Suppressor macrophage treated with lipopolysaccharide for 4 hours (primary cell): ENCODE measurements around the gene MID1IP1.
A peak's percentile ranks its signal among the peaks of the same experiment; 100 is the strongest.

Source experiments
- DNase-seq: peaks from one replicate; pipeline ENCODE4 v3.0.0-alpha.2; 2020

The MID1IP1 gene

DNA sequence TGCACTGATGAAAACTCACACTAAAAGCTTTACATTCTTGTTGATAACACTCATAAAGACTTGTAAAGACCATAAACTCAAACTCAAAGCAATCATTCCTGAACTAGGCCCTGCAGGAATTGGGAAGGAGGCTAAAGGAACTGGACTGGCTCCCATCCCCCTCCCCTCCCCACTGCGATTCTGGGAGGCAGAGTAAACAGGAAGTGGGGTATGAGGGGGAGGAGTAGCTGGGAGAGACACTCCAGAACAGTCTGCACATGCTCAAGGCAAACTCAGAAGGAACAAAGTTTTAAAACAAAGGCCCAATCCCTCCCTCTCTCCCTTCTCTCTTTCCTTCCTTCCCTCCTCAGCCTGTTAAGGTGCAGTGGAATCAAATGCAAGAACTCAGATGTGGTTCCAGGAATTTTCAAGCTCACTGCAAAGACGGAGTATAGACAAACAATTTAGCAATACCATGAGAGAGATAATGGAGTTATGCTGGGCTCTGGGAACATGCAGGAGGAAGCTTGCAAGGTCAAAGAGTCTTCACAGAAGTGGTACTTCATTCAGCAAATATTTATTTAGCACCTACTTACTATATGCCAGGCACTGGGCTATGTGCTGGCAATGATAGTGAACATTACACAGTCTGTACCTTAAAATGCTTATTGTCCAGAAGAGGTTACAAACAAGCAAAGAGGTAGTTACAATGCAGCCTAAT lies 15.9 kb downstream of the MID1IP1 start:
- DNase-seq: no peak

DNA sequence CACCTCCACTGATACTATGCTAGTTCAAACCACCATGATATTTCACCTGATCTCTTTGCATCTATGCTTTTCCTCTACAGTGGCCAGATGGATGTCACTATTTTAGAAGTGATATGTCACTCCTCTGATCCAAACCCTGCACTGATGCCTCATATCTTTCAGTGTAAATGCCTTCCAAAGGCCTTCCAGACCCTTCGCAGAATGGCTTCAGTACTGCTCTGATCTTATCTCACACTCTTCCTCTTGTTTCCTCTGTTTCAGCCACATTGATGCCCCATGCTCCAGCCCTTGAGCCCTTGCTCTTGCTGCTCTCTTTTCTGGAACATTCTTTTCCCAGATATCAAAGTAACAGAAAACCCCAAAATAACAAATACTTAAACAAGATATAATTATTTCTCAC lies 17.9 kb downstream of the MID1IP1 start:
- DNase-seq: no peak

DNA sequence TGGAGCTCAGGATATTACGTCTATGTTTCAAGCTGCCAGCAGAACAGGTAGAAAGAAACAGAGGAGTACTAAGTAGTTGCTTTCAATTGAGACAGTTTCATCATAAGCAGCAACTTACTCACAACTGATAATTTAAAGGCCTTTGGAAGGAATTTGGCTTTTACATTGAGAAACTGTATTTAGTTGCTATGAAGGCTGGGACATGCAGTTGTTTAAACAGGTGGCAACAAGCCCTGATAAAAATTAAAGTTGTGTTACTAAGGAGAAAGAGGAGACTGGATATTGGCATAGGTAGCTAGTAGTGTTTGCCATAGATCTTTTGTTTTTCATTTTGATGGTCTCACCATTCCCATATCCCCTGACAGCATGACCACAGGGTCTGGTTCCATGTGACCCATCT lies 18.4 kb downstream of the MID1IP1 start:
- DNase-seq: no peak

DNA sequence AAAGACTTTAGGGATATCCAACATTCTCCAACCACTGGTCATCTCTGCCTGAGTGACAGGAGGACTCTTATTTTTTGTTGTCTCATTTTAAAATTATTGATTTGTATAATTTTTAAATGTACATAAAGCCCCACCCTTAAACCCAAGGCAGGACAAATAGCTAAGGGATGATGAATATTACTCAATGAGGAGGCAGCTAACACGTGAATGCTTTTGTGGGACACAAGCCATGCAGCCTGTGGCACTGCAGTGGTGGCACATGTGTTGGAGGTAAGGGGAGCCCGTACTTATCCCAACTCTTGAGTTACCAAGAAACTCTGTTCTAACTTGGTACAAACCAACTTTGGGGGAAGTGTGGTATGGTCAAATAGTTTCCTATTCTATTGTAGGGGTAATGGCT lies 19.5 kb downstream of the MID1IP1 start:
- no peak for DNase-seq

DNA sequence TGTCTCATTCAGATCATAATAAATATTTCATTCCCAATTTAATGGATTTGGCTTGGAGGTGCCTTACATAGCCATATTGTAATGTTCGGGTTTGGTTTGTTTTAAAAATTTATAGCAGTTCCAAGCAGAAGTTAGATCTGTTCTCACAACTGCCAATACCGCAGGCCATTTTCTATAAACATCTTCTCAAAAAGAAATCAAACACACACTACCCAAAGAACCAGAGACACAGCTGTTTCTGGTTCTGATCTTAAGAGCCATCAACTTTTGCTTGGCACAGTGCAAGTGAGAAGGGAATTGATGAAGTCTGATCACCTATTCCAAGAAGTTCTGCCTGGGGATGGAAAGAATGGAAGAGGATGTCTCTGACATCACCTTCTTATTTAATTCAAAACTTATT lies 22.9 kb downstream of the MID1IP1 start:
- no peak for DNase-seq

DNA sequence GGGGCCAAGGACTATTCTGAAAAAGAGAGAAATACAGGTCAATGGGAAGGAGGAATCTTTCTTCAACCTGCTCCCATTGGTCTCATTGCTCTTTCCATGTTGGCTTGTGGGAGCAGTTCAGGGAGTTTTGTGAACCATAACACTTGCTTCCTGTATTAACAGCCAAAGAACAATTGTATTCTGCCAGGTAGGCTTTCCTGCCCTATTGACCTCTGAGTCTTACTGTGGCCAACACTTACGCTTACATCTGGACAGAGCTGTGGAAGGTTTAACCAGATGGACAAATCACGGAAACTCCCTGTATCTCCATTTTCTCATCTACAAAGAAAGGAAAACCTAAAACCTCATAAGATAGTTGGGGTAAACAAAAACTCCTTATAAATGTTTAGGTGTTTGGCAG lies 30.7 kb downstream of the MID1IP1 start:
- DNase-seq: no peak

DNA sequence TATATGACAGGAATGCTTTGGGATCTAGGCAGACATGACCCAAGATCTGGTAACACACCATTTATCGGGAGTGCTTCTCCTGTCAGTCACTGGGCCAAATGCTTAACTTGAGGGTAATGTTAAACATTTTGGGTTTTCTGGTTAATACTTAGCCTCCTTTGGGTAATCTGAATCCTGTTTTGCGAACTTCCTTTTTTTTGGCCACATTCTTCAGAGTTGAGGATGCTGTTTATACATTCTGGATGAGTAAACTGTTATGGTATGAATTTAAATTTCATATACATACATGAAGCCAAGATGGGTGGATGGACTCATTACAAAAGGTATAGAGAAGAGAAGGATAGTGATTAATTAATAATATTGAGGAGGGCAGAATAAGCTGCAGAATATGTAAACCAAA lies 36.1 kb downstream of the MID1IP1 start:
- DNase-seq: no peak

DNA sequence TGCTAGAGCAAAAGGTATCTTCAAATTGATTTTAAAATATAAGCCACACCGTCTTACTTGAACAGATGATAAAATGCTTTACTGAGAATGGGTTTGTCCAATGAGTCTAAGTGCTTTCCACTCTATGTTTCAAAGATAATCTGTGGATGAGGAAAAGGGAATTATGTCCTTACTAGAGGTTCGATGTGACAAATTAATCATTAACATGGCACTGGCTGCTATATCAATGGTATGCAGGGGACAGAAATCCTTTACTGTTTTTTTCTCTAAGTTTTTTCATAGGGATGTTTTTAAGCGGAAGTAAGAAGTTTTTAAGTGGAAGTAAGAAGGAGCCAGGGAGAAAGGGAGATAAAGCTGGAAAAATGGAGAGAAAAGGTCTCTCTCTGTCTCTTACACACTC lies 38.0 kb downstream of the MID1IP1 start:
- no peak for DNase-seq

DNA sequence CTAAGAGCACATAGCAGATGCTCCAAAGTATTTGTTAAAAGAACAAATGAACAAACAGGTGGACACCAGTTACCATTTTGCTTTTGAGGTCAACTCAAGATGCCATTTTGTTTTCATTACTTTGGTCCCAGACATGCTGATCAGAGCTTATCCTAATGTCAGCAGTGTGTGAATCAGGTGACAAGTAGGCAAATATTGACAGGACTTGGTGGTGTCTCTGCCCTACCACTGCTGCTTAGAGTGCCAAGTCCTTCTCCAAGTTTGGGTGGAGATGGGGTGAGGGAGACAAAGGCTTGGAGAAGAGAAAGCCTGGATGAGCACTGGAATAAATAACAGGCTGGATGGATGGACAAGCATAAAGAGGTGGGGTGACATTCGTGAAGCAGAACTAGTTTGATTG lies 38.7 kb downstream of the MID1IP1 start:
- no peak for DNase-seq

DNA sequence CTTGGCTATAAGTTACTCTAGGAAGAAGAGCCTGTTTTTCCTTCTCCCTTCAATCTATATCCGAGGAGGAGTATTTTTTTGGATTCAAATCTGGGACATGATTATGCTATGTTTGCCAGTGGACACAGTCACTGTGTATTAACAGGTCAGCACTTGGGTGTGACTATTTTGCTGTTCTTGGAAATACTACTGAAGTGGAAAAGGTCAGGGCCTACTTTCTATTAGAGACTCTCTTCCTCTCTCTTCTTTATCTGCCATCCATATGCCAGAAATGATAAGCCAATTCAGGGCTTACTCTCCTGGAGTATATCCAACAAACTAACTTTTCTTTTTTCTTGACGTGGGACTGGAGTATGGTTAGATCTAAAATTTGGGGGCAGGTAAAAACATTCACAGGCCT lies 40.5 kb downstream of the MID1IP1 start:
- DNase-seq: no peak

DNA sequence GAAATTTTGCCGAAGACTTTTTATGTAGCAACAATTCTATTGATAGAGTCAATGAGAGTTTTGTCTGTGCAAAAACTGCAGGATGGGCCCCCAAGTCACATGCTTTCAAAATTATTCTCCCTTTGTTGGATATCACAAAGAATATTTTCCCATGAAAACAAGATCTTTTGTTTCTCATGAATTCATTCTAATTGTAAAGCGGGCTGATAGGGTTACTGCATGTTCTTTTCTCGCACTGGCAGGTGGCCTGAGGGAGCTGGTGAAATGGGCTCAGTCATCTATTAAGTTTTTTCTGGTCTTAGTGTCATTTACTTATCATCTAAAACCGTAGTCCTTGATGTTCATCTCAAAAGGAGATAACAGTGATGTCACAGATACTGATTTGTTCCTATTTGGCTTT lies 44.2 kb downstream of the MID1IP1 start:
- no peak for DNase-seq

DNA sequence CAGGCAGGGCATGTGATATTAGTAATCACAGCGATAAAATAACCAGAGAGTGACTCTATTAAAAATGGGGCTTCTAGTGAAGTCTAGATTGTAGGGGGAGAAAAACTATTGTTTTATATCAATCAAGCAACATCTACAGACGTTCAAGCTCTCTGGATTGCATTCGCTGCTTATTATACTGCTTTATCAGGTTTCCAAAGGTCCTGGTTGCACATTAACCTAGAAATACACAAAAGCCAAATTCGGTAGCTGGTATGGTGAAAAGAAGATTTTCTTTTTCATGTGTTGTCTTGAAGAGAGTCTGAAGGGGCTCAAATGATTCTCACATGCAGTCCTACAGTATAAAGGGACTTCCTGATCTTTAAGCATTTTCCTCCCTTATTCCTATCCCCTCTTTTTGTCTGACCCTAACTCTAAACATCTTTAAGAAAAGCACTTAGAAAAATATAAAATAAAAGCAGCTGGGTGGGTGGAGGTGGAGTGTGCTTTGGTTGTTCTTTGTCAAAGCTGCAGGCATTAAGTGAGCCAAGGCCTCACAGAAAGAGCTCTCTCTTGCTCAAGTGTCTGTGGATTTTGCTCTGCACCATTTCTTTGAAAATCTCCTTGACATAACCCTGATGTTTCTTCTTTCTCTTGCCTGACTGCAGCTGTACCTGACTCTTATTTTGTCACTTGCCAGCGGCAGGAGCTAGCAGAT lies 46.1 kb downstream of the MID1IP1 start:
- no peak for DNase-seq

DNA sequence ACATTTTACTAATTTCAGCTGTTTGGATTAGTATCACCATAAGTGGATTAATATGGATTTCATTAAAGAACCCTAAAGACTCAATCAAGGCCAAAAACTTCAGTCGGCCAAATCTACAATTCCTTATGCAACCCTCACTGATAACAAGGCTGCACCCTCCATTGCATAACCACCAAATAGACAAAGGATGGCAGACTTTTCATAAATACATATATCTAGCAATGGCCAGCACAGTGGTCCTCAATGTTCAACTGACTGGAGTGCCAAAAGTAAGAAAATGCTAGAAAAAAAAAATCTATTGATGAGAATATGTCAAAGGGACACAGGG lies 46.6 kb downstream of the MID1IP1 start:
- DNase-seq: no peak

DNA sequence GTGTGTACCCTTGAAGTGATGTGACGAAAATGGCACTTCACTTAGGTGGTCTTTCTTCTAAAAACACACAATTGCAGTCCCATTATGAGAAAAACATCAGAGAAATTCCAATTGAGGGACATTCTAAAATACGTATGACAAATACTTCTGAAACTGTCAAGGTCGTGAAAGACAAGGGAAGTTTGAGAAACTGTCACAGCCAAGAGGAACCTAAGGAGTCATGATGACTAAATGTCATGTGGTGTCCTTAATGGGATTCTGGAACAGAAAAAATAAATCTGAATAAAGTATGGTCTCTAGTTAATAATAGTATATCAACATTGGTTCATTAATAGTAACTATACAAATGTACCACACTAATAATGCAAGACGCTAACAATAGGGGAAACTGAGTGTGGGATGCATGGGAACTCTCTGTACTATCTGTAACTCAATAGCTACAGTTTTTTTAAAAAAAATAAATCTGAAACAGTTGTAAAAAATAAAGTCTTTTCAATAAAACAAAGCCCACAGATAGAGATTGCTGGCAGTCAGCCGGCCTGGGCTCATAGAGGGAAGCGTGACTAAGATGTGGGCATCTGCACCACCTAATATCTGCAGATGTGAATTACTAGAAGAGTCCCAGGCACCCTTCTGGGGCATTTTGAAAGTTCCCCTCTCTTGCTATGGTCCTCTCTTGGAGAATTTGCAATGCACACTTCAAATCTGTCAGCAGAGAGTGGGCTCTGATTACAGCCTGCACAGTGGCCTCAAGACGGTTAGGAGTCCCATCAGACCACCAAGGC lies 47.6 kb downstream of the MID1IP1 start:
- DNase-seq: peak; percentile 72

DNA sequence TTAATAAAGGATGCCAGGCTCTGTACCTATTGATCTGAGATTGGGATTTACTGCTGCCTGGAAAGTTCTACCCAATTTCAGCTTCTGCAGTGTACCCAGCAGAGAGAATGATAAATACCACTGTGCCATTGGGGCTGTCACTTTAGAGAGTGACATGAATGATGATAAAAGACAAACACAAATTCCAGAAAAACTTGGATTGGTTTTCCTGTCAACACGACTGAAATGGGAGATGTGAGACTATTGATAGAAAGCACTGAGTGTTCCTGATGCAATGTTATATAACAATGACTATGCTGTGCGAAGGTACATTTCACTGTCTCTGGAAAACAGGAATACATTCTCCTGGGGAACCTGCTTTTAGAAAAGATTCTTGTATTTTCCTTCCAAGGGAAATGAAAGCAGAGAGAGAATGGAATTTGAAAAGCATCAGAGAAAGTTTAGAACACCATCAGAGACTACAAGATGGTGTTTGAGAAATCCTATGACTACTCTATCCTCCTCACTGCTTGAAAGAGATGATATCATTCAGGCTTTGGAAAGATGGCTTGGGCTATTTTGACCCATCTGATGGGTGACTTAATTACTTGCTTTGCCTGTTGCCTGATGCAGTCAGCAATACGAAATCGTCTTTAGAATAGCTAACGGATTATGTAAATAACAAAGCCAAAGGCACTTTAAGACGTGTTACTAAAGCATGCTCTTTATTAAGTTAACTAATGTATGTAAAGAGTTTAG lies 49.7 kb downstream of the MID1IP1 start:
- peak; percentile 42 for DNase-seq

DNA sequence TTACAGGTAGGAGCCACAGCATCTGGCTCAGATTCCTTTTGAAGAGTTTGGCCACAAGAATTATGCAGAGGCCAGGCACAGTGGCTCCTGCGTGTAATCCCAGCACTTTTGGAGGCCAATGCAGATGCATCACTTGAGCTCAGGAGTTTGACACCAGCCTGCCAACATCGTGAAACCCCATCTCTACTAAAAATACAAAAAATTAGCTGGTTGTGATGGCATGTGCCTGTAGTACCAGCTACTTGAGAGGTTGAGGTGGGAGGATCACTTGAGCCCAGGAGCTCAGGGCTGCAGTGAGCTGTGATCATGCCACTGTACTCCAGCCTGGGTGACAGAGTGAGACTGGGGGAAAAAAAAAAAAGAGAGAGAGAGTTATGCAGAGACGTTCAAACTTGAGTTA lies 53.0 kb downstream of the MID1IP1 start:
- DNase-seq: no peak
